Keratinocyte (primary cell): Measurements from ENCODE around the gene EAPP. TPM values are rescaled to one million over a fixed set of nuclear protein-coding genes. Genes with fewer than 3 reads are reported as not detected.
"Not testable (repeated sequence)": the region's sequence is repeated elsewhere in the genome, so short reads cannot be mapped to it uniquely, and the experiment has no call there.

ENCODE experiments used
- DNase-seq: peaks from one replicate; pipeline ENCODE4 v3.0.0-alpha.2; 2011; ENCODE audit warnings: low read depth, missing footprints, low spot score
- FAIRE-seq: peaks from 2 replicates; lab custom pipeline; 2011; peaks lifted over from hg19 to GRCh38; lab: Jason Lieb, UNC
- H2AFZ ChIP-seq: 2 replicates; pipeline ENCODE4 v1.6.0; 2012; ENCODE audit warnings: low read length, control low read depth, inconsistent platforms; ENCODE audit not compliant: control insufficient read depth
- H3K27ac ChIP-seq: 2 replicates; pipeline ENCODE4 v1.5.1; 2011; ENCODE audit warnings: low read length; ENCODE audit not compliant: control insufficient read depth, insufficient read depth
- H3K27me3 ChIP-seq: 3 replicates; pipeline ENCODE4 v1.6.0; 2011; ENCODE audit warnings: low read length; ENCODE audit not compliant: control insufficient read depth, insufficient read depth; ENCODE audit errors: extremely low read depth
- H3K36me3 ChIP-seq, 2 experiments: 2 replicates in 1 of 2; 3 replicates in 1 of 2; pipeline ENCODE4 v1.5.1; 2011; ENCODE audit warnings: low read length in 2 of 2, mild to moderate bottlenecking in 1 of 2; ENCODE audit not compliant: control insufficient read depth in 2 of 2, insufficient read depth in 2 of 2; ENCODE audit errors: extremely low read depth in 1 of 2
- H3K4me1 ChIP-seq: 3 replicates; pipeline ENCODE4 v1.5.1; 2011; ENCODE audit warnings: low read length; ENCODE audit not compliant: control insufficient read depth, insufficient read depth; ENCODE audit errors: extremely low read depth
- H3K4me2 ChIP-seq: 3 replicates; pipeline ENCODE4 v1.6.0; 2011; ENCODE audit warnings: low read depth, low read length; ENCODE audit not compliant: control insufficient read depth, insufficient read depth; ENCODE audit errors: extremely low read depth
- H3K4me3 ChIP-seq, 3 experiments: fragments of 200-600 bp in 1 of 3; sonication (generic) in 1 of 3; 2 replicates in 2 of 3; 3 replicates in 1 of 3; pipeline ENCODE4 v1.5.1; 2011 to 2016; ENCODE audit warnings: low read length in 3 of 3, mild to moderate bottlenecking in 3 of 3, control low read depth in 2 of 3, inconsistent platforms in 1 of 3, low read depth in 1 of 3, mixed read lengths in 1 of 3, mixed run types in 1 of 3, moderate library complexity in 1 of 3; ENCODE audit not compliant: control insufficient read depth in 2 of 3, insufficient read depth in 2 of 3; ENCODE audit errors: extremely low read depth in 1 of 3
- H3K79me2 ChIP-seq: 2 replicates; pipeline ENCODE4 v1.6.0; 2012; ENCODE audit warnings: low read length; ENCODE audit not compliant: control insufficient read depth, insufficient read depth
- H3K9ac ChIP-seq: 3 replicates; pipeline ENCODE4 v1.6.0; 2011; ENCODE audit warnings: low read length; ENCODE audit not compliant: control insufficient read depth, insufficient read depth; ENCODE audit errors: extremely low read depth
- H3K9me1 ChIP-seq: 3 replicates; pipeline ENCODE4 v1.6.0; 2011; ENCODE audit warnings: low read length; ENCODE audit not compliant: control insufficient read depth, insufficient read depth; ENCODE audit errors: extremely low read depth
- H3K9me3 ChIP-seq: 2 replicates; pipeline ENCODE4 v1.5.1; 2012; ENCODE audit warnings: low read depth, low read length; ENCODE audit not compliant: control insufficient read depth
- H4K20me1 ChIP-seq: 3 replicates; pipeline ENCODE4 v1.6.0; 2011; ENCODE audit warnings: low read length; ENCODE audit not compliant: control insufficient read depth, insufficient read depth; ENCODE audit errors: extremely low read depth
- CTCF ChIP-seq, 3 experiments: IDR thresholded peaks in 1 of 3; conservative IDR thresholded peaks in 1 of 3; optimal IDR thresholded peaks in 1 of 3; 2 replicates in 2 of 3; 3 replicates in 1 of 3; pipeline versions ENCODE3 to v1.5.1; 2011; ENCODE audit warnings: low read length in 3 of 3, mild to moderate bottlenecking in 3 of 3, moderate library complexity in 2 of 3, control low read depth in 1 of 3, inconsistent platforms in 1 of 3; ENCODE audit not compliant: insufficient read depth in 2 of 3; ENCODE audit errors: extremely low read depth in 1 of 3
- EZH2 ChIP-seq: IDR thresholded peaks from one replicate; pipeline ENCODE4 v1.6.1; 2012; ENCODE audit warnings: inconsistent platforms, mild to moderate bottlenecking, low read length, moderate library complexity
- dilution Hi-C: fragments of 300-500 bp; cut with MboI; formaldehyde crosslinking; loops from one replicate; pipeline ENCODE4 v1.7.0; 2020; ENCODE audit warnings: low sequenced_read_pairs; ENCODE audit not compliant: extremely low pct_ligation_motif_present
- polyA plus RNA-seq, 5 experiments: library from polyadenylated mRNA; depleted of rRNA in 3 of 5; stranded (reverse) in 3 of 5; stranded (forward) in 1 of 5; unstranded in 1 of 5; fragments of >200 nt; gene quantifications; 1 replicate in 1 of 5; 2 replicates in 3 of 5; 3 replicates in 1 of 5; pipeline versions ENCODE4 v1.2.1 to v1.2.3, GENCODE V29; 2011 to 2012; ENCODE audit warnings: missing spikeins in 2 of 5, low read depth in 1 of 5, low replicate concordance in 1 of 5

Gene EAPP
- polyA plus RNA-seq, 1 donor (not counting 4 experiments of a cell fraction or from before 2014, with no cell fraction given): 45.3 TPM

- DNase-seq (no peak), FAIRE-seq (no peak)
- Histone ChIP-seq H3K4me2 (no peak overlapping the region), H2AFZ (no peak overlapping the region), H3K9me3 (no peaks in the 10 kb centered on the region), H3K4me1 (no peaks in the 10 kb centered on the region), H3K27ac (no peak overlapping the region), H4K20me1 (no peaks in the 10 kb centered on the region), H3K9me1 (no peaks in the 10 kb centered on the region), H3K36me3 (no peaks in the 10 kb centered on the region), H3K4me3 (no peak overlapping the region), H3K79me2 (no peaks in the 10 kb centered on the region), H3K27me3 (no peaks in the 10 kb centered on the region), H3K9ac (no peak overlapping the region)
- dilution Hi-C loops: no loop called here
- no peak for TF ChIP-seq CTCF (optimal IDR thresholded peaks at IDR 0.05 in 1 of 3, IDR thresholded peaks at IDR 0.05 in 1 of 3, conservative IDR thresholded peaks at IDR 0.05 in 1 of 3; ENCODE audit: extremely low read depth in 1 of 3, insufficient read depth in 2 of 3, low read length in 3 of 3)
- no peak for TF ChIP-seq EZH2
Observed at GRCh38 chr14:34507884-34508283, 31.6 kb downstream of the EAPP start.

GRCh38 chr14:34507459-34507858 lies 32.0 kb downstream of the EAPP start:
- no peaks in the 10 kb centered on the region for H3K79me2 ChIP-seq
- H3K4me1 ChIP-seq: no peaks in the 10 kb centered on the region
- dilution Hi-C loops: no loop called here
- no peaks in the 10 kb centered on the region for H3K27me3 ChIP-seq
- TF ChIP-seq EZH2 (no peak), CTCF (optimal IDR thresholded peaks at IDR 0.05 in 1 of 3, IDR thresholded peaks at IDR 0.05 in 1 of 3, conservative IDR thresholded peaks at IDR 0.05 in 1 of 3; ENCODE audit: extremely low read depth in 1 of 3, insufficient read depth in 2 of 3, low read length in 3 of 3) (no peak)
- no peaks in the 10 kb centered on the region for H4K20me1 ChIP-seq
- no peak overlapping the region for H3K27ac ChIP-seq
- no peak overlapping the region for H3K9ac ChIP-seq
- H3K4me3 ChIP-seq: no peak overlapping the region
- FAIRE-seq: no peak
- no peak overlapping the region for H3K4me2 ChIP-seq
- no peaks in the 10 kb centered on the region for H3K9me3 ChIP-seq
- H3K36me3 ChIP-seq: no peaks in the 10 kb centered on the region
- no peak overlapping the region for H2AFZ ChIP-seq
- no peaks in the 10 kb centered on the region for H3K9me1 ChIP-seq
- DNase-seq: no peak

- H3K9me1 ChIP-seq, H3K27ac ChIP-seq, FAIRE-seq, H3K9me3 ChIP-seq, H3K79me2 ChIP-seq, H4K20me1 ChIP-seq, dilution Hi-C loops, H3K36me3 ChIP-seq, H3K4me1 ChIP-seq, DNase-seq, H3K9ac ChIP-seq, H3K4me3 ChIP-seq, H2AFZ ChIP-seq, H3K4me2 ChIP-seq, H3K27me3 ChIP-seq: not testable (repeated sequence)
Observed at GRCh38 chr14:34505124-34505491, 34.4 kb downstream of the EAPP start.

GRCh38 chr14:34504027-34504426 lies 35.5 kb downstream of the EAPP start:
- H3K36me3 ChIP-seq, H3K9me1 ChIP-seq, H2AFZ ChIP-seq, H3K4me3 ChIP-seq, H3K4me1 ChIP-seq, DNase-seq, H3K27me3 ChIP-seq, H3K9me3 ChIP-seq, H3K9ac ChIP-seq, H3K27ac ChIP-seq, FAIRE-seq, H3K4me2 ChIP-seq, H3K79me2 ChIP-seq, dilution Hi-C loops, H4K20me1 ChIP-seq: not testable (repeated sequence)
